Measurements from ENCODE around the gene COL8A1. TPM values are rescaled to one million over a fixed set of nuclear protein-coding genes. Genes with fewer than 3 reads are reported as not detected.
"Not testable (repeated sequence)": the region's sequence is repeated elsewhere in the genome, so short reads cannot be mapped to it uniquely, and the experiment has no call there.

The COL8A1 gene
- total and polyA plus RNA-seq, 11 donors, result 4.9 to 39.2 (median 21.1) TPM

DNA sequence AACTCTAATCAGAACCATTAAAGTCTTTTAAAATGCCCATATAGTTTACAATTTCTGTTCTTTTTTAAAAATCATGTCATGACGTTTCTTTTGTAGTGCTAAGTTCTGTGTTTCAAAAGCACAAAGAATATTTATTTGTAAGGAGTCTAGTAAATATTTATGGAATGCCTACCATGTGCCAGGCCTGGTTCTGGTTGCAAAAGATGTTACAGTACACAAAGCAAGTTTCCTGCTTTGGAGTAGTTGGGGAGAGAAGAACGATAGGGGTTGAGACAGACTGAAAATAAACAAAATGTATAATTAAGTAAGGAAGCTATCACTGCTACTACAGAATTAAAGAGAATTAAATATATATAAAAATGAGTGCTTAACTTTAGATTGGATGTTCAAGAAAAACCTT is 92.5 kb downstream of the COL8A1 start:
- intact Hi-C loops (cut with DNase I), result no loop called here
- ATAC-seq, result no peak
- peaks cover 0 to under 1% (median 0%) of the 10 kb centered on the region in 12 donors for H3K9me3 ChIP-seq
- TF ChIP-seq POLR2A (IDR thresholded peaks at IDR 0.05), result no peak
- TF ChIP-seq, protein P1, sequence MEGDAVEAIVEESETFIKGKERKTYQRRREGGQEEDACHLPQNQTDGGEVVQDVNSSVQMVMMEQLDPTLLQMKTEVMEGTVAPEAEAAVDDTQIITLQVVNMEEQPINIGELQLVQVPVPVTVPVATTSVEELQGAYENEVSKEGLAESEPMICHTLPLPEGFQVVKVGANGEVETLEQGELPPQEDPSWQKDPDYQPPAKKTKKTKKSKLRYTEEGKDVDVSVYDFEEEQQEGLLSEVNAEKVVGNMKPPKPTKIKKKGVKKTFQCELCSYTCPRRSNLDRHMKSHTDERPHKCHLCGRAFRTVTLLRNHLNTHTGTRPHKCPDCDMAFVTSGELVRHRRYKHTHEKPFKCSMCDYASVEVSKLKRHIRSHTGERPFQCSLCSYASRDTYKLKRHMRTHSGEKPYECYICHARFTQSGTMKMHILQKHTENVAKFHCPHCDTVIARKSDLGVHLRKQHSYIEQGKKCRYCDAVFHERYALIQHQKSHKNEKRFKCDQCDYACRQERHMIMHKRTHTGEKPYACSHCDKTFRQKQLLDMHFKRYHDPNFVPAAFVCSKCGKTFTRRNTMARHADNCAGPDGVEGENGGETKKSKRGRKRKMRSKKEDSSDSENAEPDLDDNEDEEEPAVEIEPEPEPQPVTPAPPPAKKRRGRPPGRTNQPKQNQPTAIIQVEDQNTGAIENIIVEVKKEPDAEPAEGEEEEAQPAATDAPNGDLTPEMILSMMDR (IDR thresholded peaks at IDR 0.05), result no peak
- H3K27ac ChIP-seq, result no peak overlapping the region
- no peaks in the 10 kb centered on the region for H3K27me3 ChIP-seq
- WGBS, 4 donors, result 66 to 76% (median 70%) methylated on average over 2 of the region's 2 CpGs
- H3K4me1 ChIP-seq, result peaks cover 0 to 4% (median 0%) of the 10 kb centered on the region in 12 donors
- DNase-seq, result no peak
- H3K4me3 ChIP-seq, result no peak overlapping the region
- H3K36me3 ChIP-seq, result no peaks in the 10 kb centered on the region

- ATAC-seq, result no peak
- Histone ChIP-seq H3K9me3 (no peaks in the 10 kb centered on the region), H3K36me3 (no peaks in the 10 kb centered on the region), H3K4me1 (peaks cover 0 to 4% (median 0%) of the 10 kb centered on the region in 12 donors), H3K4me3 (no peak overlapping the region), H3K27ac (no peak overlapping the region), H3K27me3 (no peaks in the 10 kb centered on the region)
- 73 to 87% (median 77%) methylated on average over 1 of the region's 1 CpG for WGBS, 4 donors
- DNase-seq, result no peak
- TF ChIP-seq, protein P1 (IDR thresholded peaks at IDR 0.05), result no peak
- TF ChIP-seq POLR2A (IDR thresholded peaks at IDR 0.05), result no peak
- intact Hi-C loops (cut with DNase I), result no loop called here
Measured at GRCh38 chr3:99731499-99731898, 93.1 kb downstream of the COL8A1 start.

GRCh38 chr3:99740371-99740770 is 102.0 kb downstream of the COL8A1 start:
- H3K9me3 ChIP-seq, H3K27me3 ChIP-seq, H3K36me3 ChIP-seq, H3K4me1 ChIP-seq, H3K4me3 ChIP-seq, H3K27ac ChIP-seq, DNase-seq, ATAC-seq: not testable (repeated sequence)
- WGBS, 4 donors, result 87 to 100% (median 89%) methylated on average over 2 of the region's 2 CpGs
- intact Hi-C loops (cut with DNase I), result loop anchor here in 1 of 10 donors (10.0 kb wide), 1 partner anchor 96 kb away; no protein-coding TSS in a partner anchor

GRCh38 chr3:99741588-99741987 is 103.2 kb downstream of the COL8A1 start:
- peak in 1 of 4 donors; percentile 41 for ATAC-seq
- H3K9me3 ChIP-seq, result peaks cover 0 to 8% (median 0%) of the 10 kb centered on the region in 12 donors
- TF ChIP-seq POLR2A (IDR thresholded peaks at IDR 0.05), result no peak
- TF ChIP-seq, protein P1 (IDR thresholded peaks at IDR 0.05), result no peak
- WGBS, 4 donors, result 61 to 78% (median 74%) methylated on average over 2 of the region's 2 CpGs
- no peak for DNase-seq
- no peaks in the 10 kb centered on the region for H3K27me3 ChIP-seq
- no peak overlapping the region for H3K27ac ChIP-seq
- no peak overlapping the region for H3K4me3 ChIP-seq
- intact Hi-C loops (cut with DNase I), result loop anchor here in 1 of 10 donors (10.0 kb wide), 1 partner anchor 97 kb away; no protein-coding TSS in a partner anchor
- peaks cover 0 to 13% (median 0%) of the 10 kb centered on the region in 9 donors for H3K36me3 ChIP-seq
- H3K4me1 ChIP-seq, result no peaks in the 10 kb centered on the region

GRCh38 chr3:99747915-99748314 is 109.5 kb downstream of the COL8A1 start:
- peaks cover 0 to 6% (median 0%) of the 10 kb centered on the region in 12 donors for H3K4me1 ChIP-seq
- TF ChIP-seq POLR2A (IDR thresholded peaks at IDR 0.05), result no peak
- TF ChIP-seq, protein P1 (IDR thresholded peaks at IDR 0.05), result peak in 8 of 12 donors; percentile 11 to 37 (median 25)
- ATAC-seq, result peak in 3 of 4 donors; percentile 45 to 69 (median 51)
- no peak overlapping the region for H3K27ac ChIP-seq
- no peaks in the 10 kb centered on the region for H3K9me3 ChIP-seq
- H3K27me3 ChIP-seq, result no peaks in the 10 kb centered on the region
- intact Hi-C loops (cut with DNase I), result loop anchor here in 2 of 10 donors (2.0 to 10.0 kb wide), 2 partner anchors 103 to 247 kb away; no protein-coding TSS in a partner anchor
- no peak for DNase-seq
- no peak overlapping the region for H3K4me3 ChIP-seq
- peaks cover 0 to 13% (median 0%) of the 10 kb centered on the region in 9 donors for H3K36me3 ChIP-seq
- WGBS, 4 donors, result 67 to 75% (median 70%) methylated on average over 3 of the region's 3 CpGs
